B cell (primary cell): Measurements from ENCODE around the gene RGS7.

ENCODE experiments used
- EZH2 ChIP-seq: IDR thresholded peaks from 2 replicates; pipeline ENCODE4 v1.6.1; 2012; ENCODE audit warnings: borderline replicate concordance, low read depth, mild to moderate bottlenecking, moderate library complexity, low read length; ENCODE audit not compliant: insufficient read depth, poor library complexity, severe bottlenecking
- TF ChIP-seq, protein P1 (sequence below): fragments of 200-600 bp; IDR thresholded peaks from one replicate; pipeline ENCODE4 v1.8.0; 2022; ENCODE audit warnings: antibody characterized with exemption, mild to moderate bottlenecking

DNA sequence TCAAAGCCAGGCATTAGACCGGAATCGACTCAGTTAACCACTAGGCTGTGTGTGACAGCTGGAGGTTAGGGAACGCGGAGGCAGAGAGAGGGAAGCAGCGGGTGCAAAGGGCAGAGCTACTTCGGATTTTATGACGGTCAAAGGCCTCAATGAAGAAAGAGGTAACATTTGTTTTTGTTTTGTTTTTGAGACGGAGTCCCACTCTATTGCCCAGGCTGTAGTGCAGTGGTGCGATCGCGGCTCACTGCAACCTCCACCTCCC lies 468.3 kb downstream of the RGS7 start:
- TF ChIP-seq, protein P1, sequence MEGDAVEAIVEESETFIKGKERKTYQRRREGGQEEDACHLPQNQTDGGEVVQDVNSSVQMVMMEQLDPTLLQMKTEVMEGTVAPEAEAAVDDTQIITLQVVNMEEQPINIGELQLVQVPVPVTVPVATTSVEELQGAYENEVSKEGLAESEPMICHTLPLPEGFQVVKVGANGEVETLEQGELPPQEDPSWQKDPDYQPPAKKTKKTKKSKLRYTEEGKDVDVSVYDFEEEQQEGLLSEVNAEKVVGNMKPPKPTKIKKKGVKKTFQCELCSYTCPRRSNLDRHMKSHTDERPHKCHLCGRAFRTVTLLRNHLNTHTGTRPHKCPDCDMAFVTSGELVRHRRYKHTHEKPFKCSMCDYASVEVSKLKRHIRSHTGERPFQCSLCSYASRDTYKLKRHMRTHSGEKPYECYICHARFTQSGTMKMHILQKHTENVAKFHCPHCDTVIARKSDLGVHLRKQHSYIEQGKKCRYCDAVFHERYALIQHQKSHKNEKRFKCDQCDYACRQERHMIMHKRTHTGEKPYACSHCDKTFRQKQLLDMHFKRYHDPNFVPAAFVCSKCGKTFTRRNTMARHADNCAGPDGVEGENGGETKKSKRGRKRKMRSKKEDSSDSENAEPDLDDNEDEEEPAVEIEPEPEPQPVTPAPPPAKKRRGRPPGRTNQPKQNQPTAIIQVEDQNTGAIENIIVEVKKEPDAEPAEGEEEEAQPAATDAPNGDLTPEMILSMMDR, result no peak
- TF ChIP-seq EZH2, result no peak
